NCI-H2107 (cell line): Measurements from ENCODE around the gene TCP11.
"Not testable (repeated sequence)": the region's sequence is repeated elsewhere in the genome, so short reads cannot be mapped to it uniquely, and the experiment has no call there.

Source experiments
- DNase-seq: peaks from one replicate; lab custom pipeline; 2025; lab: John Stamatoyannopoulos, UW

The TCP11 gene

DNA sequence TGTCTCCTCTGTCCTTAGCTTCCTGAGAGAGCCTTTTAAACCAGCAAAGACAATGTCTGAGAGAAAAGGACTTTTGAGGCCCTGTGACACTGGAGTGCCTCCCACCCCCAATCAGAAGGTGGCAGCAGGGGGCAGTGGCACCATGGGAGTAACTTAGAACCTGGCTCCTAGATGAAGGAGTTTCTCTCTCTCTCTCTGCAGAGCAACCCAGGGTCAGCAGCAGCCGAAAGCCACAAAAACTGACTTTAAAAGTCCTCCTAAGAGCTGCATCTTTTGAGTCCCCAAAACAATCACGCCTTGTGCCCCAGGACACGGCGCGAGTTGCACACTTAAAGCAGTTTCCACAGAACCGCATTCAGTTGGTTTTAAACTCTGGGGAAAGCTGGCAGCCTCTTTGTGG, 5.3 kb upstream of the TCP11 start:
- no peak for DNase-seq

DNA sequence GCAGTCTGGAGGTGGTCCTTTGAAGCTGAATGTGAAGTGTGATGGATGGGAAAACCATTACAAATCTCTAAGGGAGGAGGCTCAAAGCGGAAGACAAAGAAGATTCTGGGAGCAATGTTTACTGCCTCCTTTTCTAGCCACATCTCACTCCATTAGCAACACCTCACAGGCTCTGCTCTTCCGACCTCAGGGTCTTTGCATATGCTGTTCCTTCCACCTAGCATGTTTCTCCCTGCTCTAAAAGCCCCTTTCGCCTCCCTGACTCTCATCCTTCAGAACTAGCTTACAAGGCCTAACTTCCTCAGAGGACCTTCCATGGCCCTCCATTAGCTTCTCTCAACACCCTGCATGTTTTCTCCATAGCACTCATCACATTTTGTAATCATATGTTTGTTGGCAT, 4.6 kb upstream of the TCP11 start:
- no peak for DNase-seq

DNA sequence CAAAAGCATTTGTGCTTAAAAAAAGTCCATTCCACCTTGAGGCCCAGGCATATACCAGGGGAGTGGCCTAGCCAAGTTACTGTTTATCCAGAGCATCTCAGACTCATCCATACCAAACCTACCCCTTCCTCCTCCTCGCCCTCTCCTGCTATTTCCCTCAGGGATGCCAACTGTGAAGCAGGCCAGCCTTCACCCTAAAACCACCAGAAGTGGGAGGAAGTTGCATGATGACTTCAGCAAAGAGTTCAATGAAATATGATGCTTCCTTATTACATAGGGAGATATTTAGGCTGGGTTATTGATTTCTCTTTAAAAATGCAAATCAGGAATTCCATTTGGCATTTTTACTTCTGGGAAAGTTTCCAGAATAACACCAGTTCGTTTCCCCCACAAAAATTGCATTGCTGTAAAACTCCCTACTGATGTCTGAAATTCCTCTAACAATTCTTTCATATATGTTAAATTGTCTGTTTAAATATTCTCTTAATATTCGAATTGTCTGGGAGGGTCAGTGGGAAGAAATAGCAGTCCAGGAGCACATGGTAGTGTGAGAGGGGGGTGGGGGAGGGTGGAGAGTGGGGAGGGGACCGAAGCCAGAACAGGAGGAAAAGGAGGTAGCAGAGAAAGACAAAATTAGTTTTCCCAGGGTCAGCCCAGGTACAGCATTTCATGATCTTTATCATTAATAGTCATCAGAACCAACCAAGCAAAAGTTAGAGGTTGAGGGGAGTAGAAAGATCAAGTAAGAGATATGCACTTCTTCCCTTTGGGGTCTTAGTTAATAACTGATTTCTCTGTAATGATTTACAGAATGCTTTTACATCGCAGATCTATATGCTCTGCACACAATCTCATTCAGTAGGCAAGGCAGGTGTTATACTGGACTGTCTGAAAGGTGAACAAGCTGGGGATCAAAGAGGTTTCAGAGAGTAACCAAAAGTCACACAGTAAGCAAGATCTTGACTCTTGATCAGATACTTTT, 1.7 kb upstream of the TCP11 start:
- DNase-seq, result no peak

DNA sequence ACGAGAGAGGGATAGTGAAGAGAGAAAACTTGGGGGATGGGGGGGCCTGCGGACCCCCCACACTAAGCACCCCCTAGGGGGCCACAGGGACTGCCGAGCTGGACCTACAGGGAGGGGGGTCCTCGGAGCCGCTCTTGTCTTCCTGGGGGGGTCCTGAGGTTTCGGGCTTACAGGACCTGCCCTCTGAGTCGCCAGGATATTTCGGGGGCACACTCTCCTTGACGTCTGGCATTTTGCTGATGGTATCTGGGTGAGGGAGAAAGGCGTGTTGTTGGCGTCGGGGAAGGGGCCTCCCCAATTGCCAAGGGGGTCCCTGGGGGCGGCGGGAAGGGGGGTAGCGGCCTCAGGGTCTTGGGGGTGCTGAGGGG, 516 bp downstream of the TCP11 start:
- no peak for DNase-seq

DNA sequence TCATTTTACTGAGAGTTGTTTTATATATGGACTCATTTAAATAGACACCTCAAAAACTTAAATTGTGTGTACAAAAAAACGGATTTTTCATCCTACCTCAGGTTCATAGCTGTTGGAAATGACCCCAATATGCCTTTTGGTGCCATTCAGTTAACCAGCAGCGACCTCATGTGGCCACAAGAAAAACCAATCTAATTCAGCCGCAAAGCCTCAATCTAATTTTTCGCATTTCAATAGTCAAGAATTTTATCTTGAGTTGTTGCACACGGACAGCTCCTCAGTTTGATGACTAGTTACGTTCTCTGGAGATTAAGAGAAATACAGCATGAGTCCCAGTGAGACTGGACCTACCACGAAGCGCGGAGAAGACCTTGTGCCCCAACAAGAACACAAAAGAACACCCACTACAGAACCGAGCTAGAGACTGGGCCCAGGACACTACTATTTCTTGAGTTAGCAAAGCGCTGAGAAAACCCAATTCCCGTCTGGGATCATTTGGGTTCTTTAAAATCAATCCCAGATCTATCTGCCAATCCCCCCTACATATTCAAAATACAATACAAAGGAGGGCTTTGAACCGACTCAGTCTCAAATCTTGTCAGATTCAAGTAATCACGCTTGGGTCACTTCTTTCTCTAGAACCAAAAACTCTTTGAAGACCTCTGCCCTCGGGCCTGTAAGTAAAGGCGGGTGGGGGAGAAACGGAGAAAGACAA, 1.1 kb downstream of the TCP11 start:
- no peak for DNase-seq

DNA sequence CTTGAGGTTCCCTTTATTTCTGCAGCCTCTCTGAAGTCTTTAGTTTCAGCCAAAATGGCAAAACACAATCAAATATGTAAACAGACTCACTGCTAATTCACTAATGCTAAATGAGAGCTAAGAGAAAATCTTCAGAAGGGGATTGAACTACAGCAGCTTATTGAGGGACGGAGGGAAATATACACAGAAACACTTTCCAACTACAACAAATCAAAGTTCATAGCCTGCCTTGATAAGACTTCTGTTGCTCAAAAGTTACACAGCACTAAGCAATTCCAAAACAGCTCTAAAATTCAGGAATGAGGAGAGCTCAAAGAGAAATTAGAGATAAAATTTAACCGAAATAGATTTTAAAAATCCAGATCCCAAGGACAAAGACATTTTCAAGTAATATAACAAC, 1.7 kb downstream of the TCP11 start:
- no peak for DNase-seq

DNA sequence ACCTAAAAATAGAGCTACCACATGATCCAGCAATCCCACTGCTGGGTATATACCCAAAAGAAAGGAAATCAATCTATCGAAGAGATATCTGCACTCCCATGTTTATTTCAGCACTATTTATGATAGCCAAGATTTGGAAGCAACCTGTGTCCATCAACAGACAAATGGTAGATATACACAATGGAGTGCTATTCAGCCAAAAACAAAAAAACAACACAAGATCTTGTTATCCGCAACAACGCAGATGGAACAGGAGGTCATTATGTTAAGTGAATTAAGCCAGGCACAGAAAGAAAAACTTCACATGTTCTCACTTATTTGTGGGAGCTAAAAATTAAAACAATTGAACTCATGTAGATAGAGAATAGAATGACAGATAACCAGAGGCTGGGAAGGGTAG, 2.9 kb downstream of the TCP11 start:
- DNase-seq, result not testable (repeated sequence)

DNA sequence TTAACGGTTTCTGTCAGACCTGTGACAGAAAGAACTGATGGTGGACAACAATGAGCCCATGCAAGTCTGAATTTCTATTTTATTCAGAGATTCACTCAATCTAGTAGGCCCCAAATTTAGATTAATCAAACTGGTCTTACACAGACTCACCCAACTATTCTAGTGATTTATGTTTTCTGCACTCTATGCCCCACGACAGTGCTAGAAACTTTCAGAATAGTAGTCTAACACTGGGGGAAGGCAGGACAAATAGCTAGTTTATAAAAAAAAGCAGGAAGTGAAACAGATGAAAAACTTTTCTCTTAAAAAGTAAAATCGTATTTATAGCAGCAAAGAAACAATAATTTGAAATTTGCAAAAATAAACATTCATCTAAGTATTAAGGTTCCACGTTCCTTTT, 5.0 kb downstream of the TCP11 start:
- no peak for DNase-seq

DNA sequence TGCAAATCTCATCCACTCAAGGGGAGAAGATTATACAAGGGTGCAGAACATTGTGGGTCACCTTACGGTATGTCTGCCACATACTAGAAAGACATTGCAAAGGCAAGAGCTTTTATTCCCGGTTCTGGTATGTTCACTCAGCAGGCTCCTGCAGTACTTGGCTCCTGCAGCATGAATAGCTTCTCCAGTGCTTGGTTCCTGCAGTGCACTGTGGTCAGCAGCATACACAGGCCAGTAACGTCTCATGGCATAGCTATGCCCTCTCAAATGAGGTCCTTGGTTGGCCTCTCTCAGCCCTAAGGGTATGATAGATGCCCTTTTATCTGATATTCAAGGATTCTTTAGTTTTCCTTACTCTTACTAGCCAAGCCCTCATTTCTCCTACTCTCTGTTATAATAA, 12.6 kb downstream of the TCP11 start:
- DNase-seq, result no peak

DNA sequence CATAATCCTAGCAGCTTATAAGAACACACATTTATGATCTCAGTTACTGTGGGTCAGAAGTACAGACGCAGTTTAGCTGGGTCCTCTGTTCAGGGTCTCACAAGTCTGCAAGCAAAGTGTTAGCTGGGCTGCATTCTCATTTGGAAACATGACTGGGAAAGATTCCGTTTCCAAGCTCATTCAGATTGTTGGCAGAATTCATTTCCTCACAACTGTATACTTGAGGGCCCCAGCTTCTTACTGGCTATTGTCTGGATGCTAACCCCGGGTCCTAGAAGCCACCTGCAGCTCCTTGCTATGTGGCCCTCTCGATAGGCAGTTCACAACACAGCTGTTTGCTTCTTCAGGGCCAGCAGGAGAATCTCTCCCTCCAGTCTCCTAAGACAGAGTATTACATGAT, 13.1 kb downstream of the TCP11 start:
- no peak for DNase-seq

DNA sequence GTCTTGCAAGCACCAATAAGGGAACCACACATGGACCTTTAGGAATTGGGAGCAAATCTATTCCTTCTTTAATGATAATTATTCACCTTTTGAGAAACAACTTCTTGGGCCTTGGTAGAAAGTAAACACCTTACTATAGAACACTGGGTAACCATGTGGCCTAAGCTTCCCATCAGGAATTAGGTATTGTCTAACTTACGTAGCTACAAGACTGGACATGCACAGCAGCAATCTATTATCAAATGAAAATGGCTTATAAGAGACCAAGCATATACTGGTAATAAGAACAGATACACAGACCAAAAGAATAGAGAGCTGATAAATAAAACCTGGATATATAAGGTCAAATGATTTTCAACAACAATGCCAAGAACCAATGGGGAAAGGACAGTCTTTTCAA, 16.8 kb downstream of the TCP11 start:
- DNase-seq, result no peak

DNA sequence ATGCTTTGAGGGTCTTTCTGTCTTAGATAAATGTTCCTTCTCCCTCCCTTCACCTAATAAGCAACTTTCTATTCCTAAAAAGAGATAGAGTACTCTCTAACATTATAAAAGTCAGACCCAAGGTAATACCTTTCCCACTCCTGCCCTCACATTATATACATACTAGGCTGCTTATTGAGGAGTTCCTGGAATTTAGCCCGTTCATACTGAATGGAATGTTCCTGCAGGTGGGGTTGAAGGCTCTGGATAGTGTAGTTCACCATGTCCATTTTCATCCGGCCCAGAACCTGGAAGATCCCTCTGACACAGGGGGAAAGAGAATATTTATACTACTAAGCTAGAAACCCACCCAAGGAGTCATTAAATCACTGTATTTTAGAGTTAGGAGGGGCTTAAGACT, 20.4 kb downstream of the TCP11 start:
- DNase-seq, result no peak

DNA sequence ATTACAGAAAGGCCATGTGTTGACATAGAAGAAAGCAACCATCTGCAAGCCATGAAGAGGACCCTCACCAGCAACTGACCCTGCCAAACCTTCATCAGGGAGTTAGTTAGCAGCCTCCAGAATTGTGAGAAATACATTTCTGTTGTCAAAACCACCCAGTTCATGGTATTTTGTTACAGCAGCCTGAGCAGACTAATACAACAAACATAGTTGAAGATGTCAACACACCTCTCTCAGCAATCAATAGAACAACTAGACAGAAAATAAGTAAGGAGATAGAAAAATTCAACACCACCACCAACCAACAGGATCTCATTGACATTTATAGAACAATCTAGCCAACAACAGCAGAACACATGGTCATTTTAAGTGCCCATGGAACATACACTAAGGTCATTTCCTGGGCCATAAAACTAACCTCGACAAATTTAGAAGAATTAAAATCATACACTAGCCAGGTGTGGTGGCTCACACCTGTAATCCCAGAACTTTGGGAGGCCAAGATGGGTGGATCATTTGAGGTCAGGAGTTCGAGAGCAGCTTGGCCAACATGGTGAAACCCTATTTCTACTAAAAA, 32.7 kb downstream of the TCP11 start:
- DNase-seq, result no peak

DNA sequence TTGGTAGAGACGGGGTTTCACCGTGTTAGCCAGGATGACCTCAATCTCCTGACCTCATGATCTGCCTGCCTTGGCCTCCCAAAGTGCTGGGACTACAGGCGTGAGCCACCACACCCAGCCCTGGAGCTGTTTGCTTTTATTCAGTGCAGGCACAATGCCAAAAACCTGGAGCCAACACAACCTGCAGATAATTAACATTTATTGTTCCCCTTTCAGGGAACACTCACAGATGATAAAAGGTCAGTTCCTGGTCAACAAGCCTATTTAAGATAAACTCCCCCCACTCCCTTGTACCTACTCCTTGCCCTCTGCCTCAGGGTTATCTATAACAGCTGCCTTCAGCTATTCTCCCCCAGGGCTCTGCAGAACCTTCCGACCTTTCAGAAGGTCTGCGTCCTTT, 33.4 kb downstream of the TCP11 start:
- not testable (repeated sequence) for DNase-seq

DNA sequence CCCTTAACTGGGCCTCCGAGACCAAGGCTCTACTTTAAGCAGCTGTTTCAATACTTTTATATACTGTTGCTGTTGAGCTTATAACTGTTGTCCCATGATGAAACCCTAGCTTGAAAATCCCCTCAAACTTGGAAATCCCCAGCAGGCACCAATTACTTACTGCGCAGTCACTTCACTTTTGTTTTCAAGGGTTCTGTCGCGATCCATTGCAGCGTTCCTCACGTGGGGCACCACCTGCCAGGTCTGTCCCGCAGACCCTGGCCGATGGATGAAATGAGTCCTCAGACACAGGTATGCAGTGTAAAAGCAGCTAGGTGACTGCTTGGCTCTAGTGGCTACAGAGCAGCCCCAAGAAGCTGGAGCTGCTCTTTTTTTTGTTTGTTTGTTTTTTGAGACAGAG, 33.9 kb downstream of the TCP11 start:
- not testable (repeated sequence) for DNase-seq

DNA sequence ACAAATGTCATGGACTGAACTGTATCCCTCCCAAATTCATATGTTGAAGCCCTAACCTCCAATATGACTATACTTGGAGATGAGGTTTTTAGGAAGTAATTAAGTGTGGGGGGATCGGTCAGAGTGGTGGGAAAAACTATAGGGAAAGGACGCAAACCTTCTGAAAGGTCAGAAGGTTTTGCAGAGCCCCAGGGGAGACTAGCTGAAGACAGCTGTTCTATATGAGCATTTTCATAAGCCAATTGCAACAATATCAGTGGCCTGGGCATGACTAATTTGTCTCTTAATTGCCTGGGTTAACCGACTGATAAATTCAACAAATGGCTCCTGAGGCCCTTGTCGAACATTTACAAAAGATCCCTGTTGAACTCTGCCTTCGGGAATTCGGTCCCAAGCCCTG, 35.1 kb downstream of the TCP11 start:
- DNase-seq, result not testable (repeated sequence)

DNA sequence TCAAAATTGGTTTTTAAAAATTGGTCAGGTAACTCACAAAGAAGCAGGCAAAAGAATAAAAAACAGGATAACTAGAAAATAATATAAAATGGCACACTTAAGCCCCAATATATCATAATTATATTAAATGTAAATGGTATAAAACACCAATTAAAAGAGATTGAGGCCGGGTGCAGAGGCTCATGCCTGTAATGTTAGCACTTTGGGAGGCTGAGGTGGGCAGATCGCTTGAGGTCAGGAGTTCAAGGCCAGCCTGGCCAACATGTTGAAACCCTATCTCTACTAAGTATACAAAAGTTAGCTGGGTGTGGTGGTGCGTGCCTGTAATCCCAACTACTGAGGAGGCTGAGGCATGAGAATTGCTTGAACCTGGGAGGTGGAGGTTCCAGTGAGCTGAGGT, 36.1 kb downstream of the TCP11 start:
- no peak for DNase-seq

DNA sequence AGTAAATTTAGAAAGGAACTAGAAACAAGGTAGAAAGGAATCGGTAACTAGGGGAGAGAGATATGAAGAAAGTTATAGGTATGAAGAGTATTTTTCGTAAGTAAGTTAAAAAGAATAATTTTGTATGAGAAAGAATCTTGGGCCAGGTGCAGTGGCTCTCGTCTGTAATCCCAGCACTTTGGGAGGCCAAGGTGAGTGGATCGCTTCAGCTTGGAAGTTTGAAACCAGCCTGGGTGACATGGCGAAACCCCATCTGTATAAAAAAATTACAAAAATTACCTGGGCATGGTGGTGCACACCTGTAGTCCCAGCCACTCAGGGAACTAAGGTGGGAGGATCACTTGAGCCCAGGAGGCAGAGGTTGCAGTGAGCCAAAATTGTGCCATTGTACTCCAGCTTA, 42.0 kb downstream of the TCP11 start:
- DNase-seq, result no peak

DNA sequence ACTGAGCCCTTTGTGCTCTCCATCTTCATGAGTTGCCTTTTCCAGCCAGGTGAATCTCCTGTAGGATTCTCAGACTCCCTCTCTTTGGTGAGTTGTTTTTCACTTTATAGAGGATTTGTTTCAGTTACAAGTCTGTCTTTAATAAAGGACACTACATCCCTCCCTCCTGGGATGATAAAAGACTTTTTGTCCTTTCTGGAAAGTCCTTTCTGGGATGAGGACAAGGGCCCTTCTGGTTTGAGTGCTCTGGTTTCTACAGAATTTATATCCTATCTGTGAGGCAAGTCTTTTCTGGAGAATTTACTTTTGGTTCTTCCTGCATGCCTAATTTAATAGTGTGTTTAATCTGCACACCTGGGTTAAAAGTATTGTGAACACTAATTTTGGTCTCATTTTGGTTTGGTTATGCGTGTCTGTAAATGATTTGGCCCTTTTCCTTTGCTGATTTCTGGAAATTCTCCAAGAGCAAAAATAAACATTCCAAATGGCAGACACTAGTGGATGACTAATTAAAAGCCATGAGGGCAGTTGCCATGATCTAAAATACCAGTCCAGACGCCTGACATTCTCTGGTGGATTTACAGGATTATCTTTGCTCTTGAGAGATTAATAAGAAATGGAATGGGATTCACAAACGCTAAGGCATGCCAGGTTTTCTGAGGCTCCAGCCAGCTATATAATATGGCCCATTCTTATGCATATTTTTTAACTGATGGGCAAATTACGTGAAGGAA, 44.8 kb downstream of the TCP11 start:
- no peak for DNase-seq

DNA sequence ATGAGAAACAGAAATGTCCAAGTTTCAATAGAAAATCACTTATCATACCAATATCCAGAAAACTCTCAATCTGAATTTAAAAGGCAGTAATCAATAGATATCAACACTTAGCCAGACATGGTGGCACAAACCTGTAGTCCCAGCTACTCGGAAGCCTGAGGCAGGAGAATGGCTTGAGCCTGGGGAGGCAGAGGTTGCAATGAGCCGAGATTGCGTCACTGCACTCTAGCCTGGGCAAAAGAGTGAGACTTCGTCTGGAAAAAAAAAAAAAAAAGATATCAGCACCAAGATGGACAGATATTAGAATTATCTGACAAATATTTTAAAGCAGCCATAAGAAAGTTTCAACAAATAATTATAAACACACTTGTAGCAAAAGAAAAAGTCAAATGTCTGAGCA, 47.0 kb downstream of the TCP11 start:
- no peak for DNase-seq

DNA sequence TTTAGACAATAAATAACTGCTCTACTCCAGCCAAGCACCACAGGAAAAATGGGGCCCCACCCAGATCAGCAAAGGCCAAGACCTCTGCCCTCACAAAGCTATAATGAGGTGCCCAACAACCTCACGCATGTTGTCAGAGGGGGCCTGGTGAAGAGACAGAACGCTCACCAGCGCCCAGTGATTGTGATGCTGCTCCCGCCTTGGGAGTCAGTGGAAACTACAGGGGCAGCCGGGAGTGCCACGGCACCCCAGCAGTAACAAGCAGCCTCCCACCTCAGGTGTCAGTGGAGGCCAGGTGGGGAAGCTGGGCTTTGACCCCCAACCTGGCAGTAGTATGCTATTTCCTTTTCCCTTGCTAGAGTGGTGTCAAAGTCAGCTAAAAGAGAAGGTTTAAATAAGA, 47.4 kb downstream of the TCP11 start:
- no peak for DNase-seq

DNA sequence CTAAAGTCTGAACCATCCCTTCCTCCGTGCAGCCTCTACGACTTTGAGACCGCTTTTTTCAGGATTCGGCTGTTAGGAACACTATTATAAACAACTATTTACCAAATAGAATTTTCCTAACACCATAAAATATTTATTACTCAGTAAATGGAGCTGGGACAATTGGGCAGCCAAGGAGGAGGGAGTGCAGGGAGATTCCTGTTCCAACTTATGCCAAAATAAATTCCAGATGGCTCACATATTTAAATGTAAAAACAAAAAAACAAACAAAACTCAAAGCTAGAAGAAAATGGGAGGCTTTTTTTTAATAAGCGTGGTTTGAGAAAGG, 48.1 kb downstream of the TCP11 start:
- DNase-seq, result no peak
